Sigmoid colon (tissue), 4 donors: Measurements from ENCODE around the gene BRAF.

ENCODE experiments used
- CTCF ChIP-seq, 4 experiments: fragments of 450-650 bp in 3 of 4; fragments of 200-600 bp in 1 of 4; IDR thresholded peaks; one replicate each; pipeline ENCODE4 v1.5.1; 2016 to 2019; ENCODE audit warnings: antibody characterized with exemption in 4 of 4, mild to moderate bottlenecking in 3 of 4, moderate library complexity in 2 of 4
- EP300 ChIP-seq, 4 donors: sonication (generic); formaldehyde crosslinking; IDR thresholded peaks; one replicate each; pipeline ENCODE4 v1.6.1; 2017; ENCODE audit warnings: antibody characterized with exemption in 4 of 4
- POLR2A ChIP-seq, 2 donors: fragments of 450-650 bp; IDR thresholded peaks; one replicate each; pipeline ENCODE4 v1.6.1; 2016; ENCODE audit warnings: antibody characterized with exemption in 2 of 2, mild to moderate bottlenecking in 2 of 2, moderate library complexity in 2 of 2
- POLR2AphosphoS5 ChIP-seq, 4 donors: sonication (generic); formaldehyde crosslinking; IDR thresholded peaks; one replicate each; pipeline ENCODE4 v1.6.1; 2017; ENCODE audit warnings: antibody characterized with exemption in 4 of 4

- TF ChIP-seq CTCF (IDR thresholded peaks at IDR 0.05) (no peak), POLR2A (IDR thresholded peaks at IDR 0.05) (no peak), POLR2AphosphoS5 (IDR thresholded peaks at IDR 0.05) (no peak), EP300 (IDR thresholded peaks at IDR 0.05) (no peak)
These were observed 245.5 kb downstream of the BRAF start for GRCh38 chr7:140679186-140679585.
